Stomach (tissue), 4 donors: ENCODE data around the gene REXO1.

ENCODE experiments used
- CTCF ChIP-seq, 7 experiments: fragments of 450-650 bp in 4 of 7; fragments of 200-600 bp in 3 of 7; sonication (generic) in 3 of 7; IDR thresholded peaks; one replicate each; pipeline ENCODE4 v1.5.1; 2016 to 2019; ENCODE audit warnings: antibody characterized with exemption in 7 of 7, control low read depth in 2 of 7, mild to moderate bottlenecking in 1 of 7
- POLR2A ChIP-seq, 4 donors: fragments of 450-650 bp; IDR thresholded peaks; one replicate each; pipeline ENCODE4 v1.6.1; 2016; ENCODE audit warnings: antibody characterized with exemption in 4 of 4, control low read depth in 2 of 4, mild to moderate bottlenecking in 1 of 4, moderate library complexity in 1 of 4
- POLR2AphosphoS5 ChIP-seq, 3 donors: sonication (generic); formaldehyde crosslinking; IDR thresholded peaks; one replicate each; pipeline ENCODE4 v1.6.1; 2016; ENCODE audit warnings: antibody characterized with exemption in 3 of 3

GRCh38 chr19:1823539-1824251 is 24.6 kb downstream of the REXO1 start:
- no peak for TF ChIP-seq CTCF (IDR thresholded peaks at IDR 0.05)
- TF ChIP-seq POLR2A (IDR thresholded peaks at IDR 0.05), result no peak
- TF ChIP-seq POLR2AphosphoS5 (IDR thresholded peaks at IDR 0.05), result no peak
